HUES64 (cell line): ENCODE data around the gene MRPS27.

Source experiments
- H3K27ac ChIP-seq: 2 replicates; pipeline ENCODE4 v1.7.0; 2013; ENCODE audit warnings: low read depth, low read length, inconsistent platforms
- H3K27me3 ChIP-seq: 2 replicates; pipeline ENCODE4 v1.6.1; 2013; ENCODE audit warnings: mild to moderate bottlenecking, low read length; ENCODE audit not compliant: insufficient read depth
- H3K36me3 ChIP-seq: 2 replicates; pipeline ENCODE4 v1.6.1; 2013; ENCODE audit warnings: mild to moderate bottlenecking, low read length; ENCODE audit not compliant: insufficient read depth
- H3K4me1 ChIP-seq: 2 replicates; pipeline ENCODE4 v1.6.1; 2013; ENCODE audit warnings: mild to moderate bottlenecking, low read length, moderate library complexity; ENCODE audit not compliant: insufficient read depth
- H3K4me3 ChIP-seq: 2 replicates; pipeline ENCODE4 v1.5.1; 2013; ENCODE audit warnings: mild to moderate bottlenecking, low read length, moderate library complexity
- H3K9ac ChIP-seq: 2 replicates; pipeline ENCODE4 v1.6.1; 2013; ENCODE audit warnings: mild to moderate bottlenecking, low read depth, low read length
- H3K9me3 ChIP-seq: 2 replicates; pipeline ENCODE4 v1.6.1; 2013; ENCODE audit warnings: low read depth, low read length; ENCODE audit not compliant: insufficient read depth
- WGBS: fragments of 150-250, 120-280 bp; methylation state at CpG from one replicate; pipeline ENCODE4 v1.1.7; 2013; ENCODE audit warnings: missing lambda C conversion rate; 5-methylcytosine and 5-hydroxymethylcytosine counted together

MRPS27 gene

GRCh38 chr5:72255237-72255636 lies 64.8 kb downstream of the MRPS27 start:
- H3K36me3 ChIP-seq, result peaks cover 12% of the 10 kb centered on the region; the same call in 1 of the 2 replicates
- no peaks in the 10 kb centered on the region for H3K9me3 ChIP-seq
- no peaks in the 10 kb centered on the region for H3K27me3 ChIP-seq
- H3K4me1 ChIP-seq, result no peaks in the 10 kb centered on the region
- H3K9ac ChIP-seq, result no peak overlapping the region
- H3K4me3 ChIP-seq, result no peak overlapping the region
- WGBS, result 91% methylated on average over 2 of the region's 3 CpGs
- H3K27ac ChIP-seq, result no peak overlapping the region

GRCh38 chr5:72252574-72253155 lies 67.4 kb downstream of the MRPS27 start:
- no peak overlapping the region for H3K27ac ChIP-seq
- H3K9me3 ChIP-seq, result no peaks in the 10 kb centered on the region
- H3K4me1 ChIP-seq, result peaks cover 14% of the 10 kb centered on the region; the same call in 1 of the 2 replicates
- H3K36me3 ChIP-seq, result peaks cover 12% of the 10 kb centered on the region; the same call in 1 of the 2 replicates
- H3K9ac ChIP-seq, result no peak overlapping the region
- WGBS, result 92% methylated on average over 5 of the region's 5 CpGs
- H3K4me3 ChIP-seq, result no peak overlapping the region
- H3K27me3 ChIP-seq, result no peaks in the 10 kb centered on the region

- Histone ChIP-seq H3K27me3 (no peaks in the 10 kb centered on the region), H3K9ac (no peak overlapping the region), H3K9me3 (no peaks in the 10 kb centered on the region), H3K27ac (no peak overlapping the region), H3K4me3 (no peak overlapping the region), H3K36me3 (0 out of 2 replicates have a peak, but pooled peaks cover 6% of the 10 kb centered on the region), H3K4me1 (peaks cover 21% of the 10 kb centered on the region; the same call in 1 of the 2 replicates)
Observed at GRCh38 chr5:72252008-72252407, 68.0 kb downstream of the MRPS27 start.

GRCh38 chr5:72251386-72251785 lies 68.7 kb downstream of the MRPS27 start:
- Histone ChIP-seq H3K9ac (no peak overlapping the region), H3K4me3 (no peak overlapping the region), H3K27ac (no peak overlapping the region), H3K36me3 (0 out of 2 replicates have a peak, but pooled peaks cover 1% of the 10 kb centered on the region), H3K9me3 (no peaks in the 10 kb centered on the region), H3K27me3 (no peaks in the 10 kb centered on the region), H3K4me1 (peaks cover 27% of the 10 kb centered on the region)
- WGBS, result 89% methylated on average over 1 of the region's 1 CpG

- 82% methylated on average over 2 of the region's 2 CpGs for WGBS
- Histone ChIP-seq H3K27me3 (no peaks in the 10 kb centered on the region), H3K36me3 (no peaks in the 10 kb centered on the region), H3K4me1 (peaks cover 44% of the 10 kb centered on the region), H3K27ac (no peak overlapping the region), H3K9me3 (no peaks in the 10 kb centered on the region), H3K9ac (no peak overlapping the region; the same call in 1 of the 2 replicates), H3K4me3 (no peak overlapping the region)
Observed at GRCh38 chr5:72248410-72248981, 71.5 kb downstream of the MRPS27 start.

GRCh38 chr5:72246954-72247442 lies 73.0 kb downstream of the MRPS27 start:
- Histone ChIP-seq H3K27me3 (no peaks in the 10 kb centered on the region), H3K27ac (no peak overlapping the region), H3K36me3 (no peaks in the 10 kb centered on the region), H3K4me1 (peaks cover 59% of the 10 kb centered on the region), H3K9me3 (no peaks in the 10 kb centered on the region), H3K9ac (no peak overlapping the region), H3K4me3 (no peak overlapping the region)
- 92% methylated on average over 4 of the region's 4 CpGs for WGBS

- peaks cover 67% of the 10 kb centered on the region for H3K4me1 ChIP-seq
Observed at GRCh38 chr5:72245951-72246532, 74.0 kb downstream of the MRPS27 start.

GRCh38 chr5:72245546-72245945 lies 74.5 kb downstream of the MRPS27 start:
- no peak overlapping the region for H3K27ac ChIP-seq
- H3K4me3 ChIP-seq, result no peak overlapping the region
- no peak overlapping the region for H3K9ac ChIP-seq
- H3K4me1 ChIP-seq, result peaks cover 68% of the 10 kb centered on the region
- no peaks in the 10 kb centered on the region for H3K27me3 ChIP-seq
- H3K36me3 ChIP-seq, result no peaks in the 10 kb centered on the region
- 87% methylated on average over 1 of the region's 1 CpG for WGBS
- H3K9me3 ChIP-seq, result no peaks in the 10 kb centered on the region

More at GRCh38 chr5:72245951-72246532, 74.0 kb downstream of the MRPS27 start:
- Histone ChIP-seq H3K9me3 (no peaks in the 10 kb centered on the region), H3K36me3 (no peaks in the 10 kb centered on the region), H3K4me3 (no peak overlapping the region), H3K27ac (peak overlapping the region; percentile 21; the same call in 1 of the 2 replicates), H3K9ac (no peak overlapping the region), H3K27me3 (no peaks in the 10 kb centered on the region)
- WGBS, result 96% methylated on average over 3 of the region's 3 CpGs

GRCh38 chr5:72244862-72245371 lies 75.1 kb downstream of the MRPS27 start:
- H3K27ac ChIP-seq, result no peak overlapping the region
- peaks cover 74% of the 10 kb centered on the region for H3K4me1 ChIP-seq
- H3K27me3 ChIP-seq, result no peaks in the 10 kb centered on the region
- no peak overlapping the region for H3K9ac ChIP-seq
- no peaks in the 10 kb centered on the region for H3K9me3 ChIP-seq
- H3K4me3 ChIP-seq, result no peak overlapping the region
- H3K36me3 ChIP-seq, result no peaks in the 10 kb centered on the region
- 95% methylated on average over 2 of the region's 2 CpGs for WGBS

- Histone ChIP-seq H3K27ac (no peak overlapping the region), H3K4me1 (peaks cover 81% of the 10 kb centered on the region), H3K36me3 (no peaks in the 10 kb centered on the region), H3K27me3 (no peaks in the 10 kb centered on the region), H3K4me3 (no peak overlapping the region), H3K9me3 (no peaks in the 10 kb centered on the region), H3K9ac (no peak overlapping the region)
- 94% methylated on average over 2 of the region's 2 CpGs for WGBS
Observed at GRCh38 chr5:72243706-72244105, 76.3 kb downstream of the MRPS27 start.

GRCh38 chr5:72242796-72243475 lies 77.1 kb downstream of the MRPS27 start:
- Histone ChIP-seq H3K27me3 (no peaks in the 10 kb centered on the region), H3K4me1 (peaks cover 82% of the 10 kb centered on the region), H3K9ac (no peak overlapping the region), H3K4me3 (no peak overlapping the region), H3K27ac (peak overlapping the region; percentile 39; the same call in 1 of the 2 replicates), H3K36me3 (peaks cover under 1% of the 10 kb centered on the region; the same call in 1 of the 2 replicates), H3K9me3 (no peaks in the 10 kb centered on the region)
- WGBS, result 82% methylated on average over 7 of the region's 7 CpGs
